PC-9 (cell line): ENCODE data around the gene MIER3. TPM values are rescaled to one million over a fixed set of nuclear protein-coding genes. Genes with fewer than 3 reads are reported as not detected.

Experiments
- BruUV-seq: library from RNA; stranded (reverse); fragments of 400-500 nt; replicated peaks from 2 replicates; lab custom pipeline; 2021; lab: Mats Ljungman, UMichigan
- CTCF ChIA-PET: fragments of 300-600 bp; sonication (Branson Sonifier 250); formaldehyde crosslinking; loops from one replicate; lab custom pipeline; 2022; ENCODE audit warnings: antibody characterized with exemption; lab: Charles Lee
- POLR2A ChIA-PET: fragments of 300-600 bp; sonication (Branson Sonifier 250); formaldehyde crosslinking; loops from one replicate; lab custom pipeline; 2022; ENCODE audit warnings: antibody characterized with exemption; ENCODE audit not compliant: unreplicated experiment; lab: Charles Lee
- DNase-seq, 2 experiments: peaks; one replicate each; pipeline versions ENCODE4 v3.0.0 to v3.0.0-alpha.2; 2015 to 2022; ENCODE audit warnings: mixed read lengths in 1 of 2
- H2AFZ ChIP-seq: fragments of 200-600 bp; sonication (generic); 2 replicates; pipeline ENCODE4 v1.8.1; 2017; ENCODE audit warnings: antibody characterized with exemption
- H3F3A ChIP-seq: fragments of 200-600 bp; sonication (generic); 2 replicates; pipeline ENCODE4 v1.8.1; 2017; ENCODE audit warnings: antibody characterized with exemption, mild to moderate bottlenecking, low read depth; ENCODE audit not compliant: insufficient read depth
- H3K27ac ChIP-seq: fragments of 200-600 bp; sonication (generic); 2 replicates; pipeline ENCODE4 v1.6.1; 2016; ENCODE audit warnings: mixed run types
- H3K27me3 ChIP-seq: fragments of 200-600 bp; sonication (generic); 2 replicates; pipeline ENCODE4 v1.6.1; 2016; ENCODE audit warnings: low read depth, mixed run types; ENCODE audit not compliant: insufficient read depth
- H3K36me3 ChIP-seq: fragments of 200-600 bp; sonication (generic); 2 replicates; pipeline ENCODE4 v1.6.1; 2016; ENCODE audit warnings: low read depth, mixed run types
- H3K4me1 ChIP-seq: fragments of 200-600 bp; sonication (generic); replicated peaks from 2 replicates; pipeline ENCODE4 v1.6.1; 2016; ENCODE audit warnings: mixed run types; ENCODE audit not compliant: insufficient read depth
- H3K4me2 ChIP-seq: fragments of 200-600 bp; sonication (generic); 2 replicates; pipeline ENCODE4 v1.6.1; 2017; ENCODE audit warnings: mixed run types
- H3K4me3 ChIP-seq: fragments of 200-600 bp; sonication (generic); 2 replicates; pipeline ENCODE4 v1.6.1; 2016; ENCODE audit warnings: mixed run types
- H3K79me2 ChIP-seq: fragments of 200-600 bp; sonication (generic); 2 replicates; pipeline ENCODE4 v1.6.1; 2017; ENCODE audit warnings: low read depth, mixed run types
- H3K9me2 ChIP-seq: fragments of 200-600 bp; sonication (generic); 2 replicates; pipeline ENCODE4 v1.8.1; 2017; ENCODE audit warnings: mild to moderate bottlenecking; ENCODE audit not compliant: insufficient read depth
- H3K9me3 ChIP-seq: fragments of 200-600 bp; sonication (generic); 2 replicates; pipeline ENCODE4 v1.8.1; 2016; ENCODE audit warnings: low read depth; ENCODE audit not compliant: insufficient read depth
- H4K20me1 ChIP-seq: fragments of 200-600 bp; sonication (generic); 2 replicates; pipeline ENCODE4 v1.8.1; 2017; ENCODE audit not compliant: insufficient read depth
- CTCF ChIP-seq: fragments of 200-600 bp; sonication (generic); conservative IDR thresholded peaks from 2 replicates; pipeline ENCODE4 v1.6.1; 2017; ENCODE audit warnings: mixed run types, antibody characterized with exemption, mild to moderate bottlenecking, moderate library complexity
- EZH2 ChIP-seq: fragments of 200-600 bp; sonication (generic); IDR thresholded peaks from 2 replicates; pipeline ENCODE4 v1.8.0; 2017; ENCODE audit warnings: antibody characterized with exemption, low read depth
- intact Hi-C: fragments of 100-400 bp; cut with micrococcal nuclease; formaldehyde crosslinking; loops from one replicate; pipeline ENCODE4 v1.10.0; 2022; ENCODE audit not compliant: unreplicated experiment
- total RNA-seq: library from RNA; stranded (reverse); gene quantifications from 2 replicates; pipeline ENCODE4 v1.2.3, GENCODE V29; 2021

Gene MIER3
- total RNA-seq, 1 experiment from 2014 or later: 17.3 TPM

DNA sequence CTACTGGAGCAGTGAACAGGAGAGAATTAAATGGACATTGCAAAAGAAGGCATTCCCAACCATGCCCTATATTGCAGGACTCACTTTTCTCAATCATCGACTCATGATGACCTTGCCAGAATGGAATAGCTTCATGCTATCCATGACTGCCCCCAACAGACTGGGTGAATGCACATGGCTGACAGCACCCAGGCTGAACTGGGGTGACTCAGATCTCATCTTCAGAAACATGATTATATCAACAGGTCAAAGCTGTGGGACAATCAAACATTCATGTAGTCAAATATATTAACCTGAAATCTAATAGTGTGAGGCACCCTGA lies 34.7 kb upstream of the MIER3 start:
- POLR2A ChIA-PET: interaction anchor here (0.6 to 0.7 kb wide), 3 partner anchors 292 to 1745 kb away, joined by 3 to 6 read pairs (median 4); no protein-coding TSS in a partner anchor
- CTCF ChIA-PET: interaction anchor here (1.0 kb wide), 1 partner anchor 14 kb away, joined by 3 read pairs; no protein-coding TSS in a partner anchor
- DNase-seq: peak in 1 of 2 experiments; percentile 43

GRCh38 chr5:56985936-56986625 lies 34.2 kb upstream of the MIER3 start:
- no peak for TF ChIP-seq EZH2
- no peak for TF ChIP-seq CTCF
- no TSS peak for BruUV-seq
- POLR2A ChIA-PET: interaction anchor here (0.7 kb wide), 1 partner anchor 1744 kb away, joined by 3 read pairs; no protein-coding TSS in a partner anchor

More for the DNA sequence above, 34.7 kb upstream of the MIER3 start:
- Histone ChIP-seq H3K9me3 (no peaks in the 10 kb centered on the region), H3K4me3 (no peak overlapping the region), H3K27me3 (no peaks in the 10 kb centered on the region), H3K4me1 (0 out of 2 replicates have a peak, but pooled peaks cover 10% of the 10 kb centered on the region), H2AFZ (no peak overlapping the region), H3K36me3 (no peaks in the 10 kb centered on the region), H4K20me1 (no peaks in the 10 kb centered on the region), H3K79me2 (no peaks in the 10 kb centered on the region), H3F3A (0 out of 2 replicates have a peak, but pooled peaks cover 2% of the 10 kb centered on the region), H3K9me2 (no peaks in the 10 kb centered on the region; the same call in 1 of the 2 replicates), H3K27ac (no peak overlapping the region), H3K4me2 (no peak overlapping the region)
- BruUV-seq: no TSS peak
- intact Hi-C loops: no loop called here
- TF ChIP-seq EZH2 (no peak), CTCF (no peak)

GRCh38 chr5:56984445-56984844 lies 32.5 kb upstream of the MIER3 start:
- Histone ChIP-seq H3K4me3 (no peak overlapping the region), H3K9me3 (no peaks in the 10 kb centered on the region), H3K27ac (no peak overlapping the region), H3K9me2 (no peaks in the 10 kb centered on the region; the same call in 1 of the 2 replicates), H4K20me1 (no peaks in the 10 kb centered on the region), H3K27me3 (no peaks in the 10 kb centered on the region), H3K36me3 (no peaks in the 10 kb centered on the region), H3F3A (0 out of 2 replicates have a peak, but pooled peaks cover 2% of the 10 kb centered on the region), H3K79me2 (no peaks in the 10 kb centered on the region), H3K4me1 (0 out of 2 replicates have a peak, but pooled peaks cover 10% of the 10 kb centered on the region), H3K4me2 (no peak overlapping the region), H2AFZ (no peak overlapping the region)
- ChIA-PET POLR2A (no interaction called here), CTCF (no interaction called here)
- TF ChIP-seq CTCF: no peak
- TF ChIP-seq EZH2: no peak
- BruUV-seq: no TSS peak
- no peak for DNase-seq
- intact Hi-C loops: no loop called here

More at GRCh38 chr5:56985936-56986625, 34.2 kb upstream of the MIER3 start:
- H3K4me3 ChIP-seq: no peak overlapping the region
- H4K20me1 ChIP-seq: no peaks in the 10 kb centered on the region
- H3K4me2 ChIP-seq: no peak overlapping the region
- CTCF ChIA-PET: no interaction called here
- H3K9me2 ChIP-seq: no peaks in the 10 kb centered on the region; the same call in 1 of the 2 replicates
- H3K27me3 ChIP-seq: no peaks in the 10 kb centered on the region
- peak in 1 of 2 experiments; percentile 57 for DNase-seq
- H3K4me1 ChIP-seq: 0 out of 2 replicates have a peak, but pooled peaks cover 10% of the 10 kb centered on the region
- intact Hi-C loops: no loop called here
- no peaks in the 10 kb centered on the region for H3K79me2 ChIP-seq
- no peaks in the 10 kb centered on the region for H3K9me3 ChIP-seq
- H3K36me3 ChIP-seq: no peaks in the 10 kb centered on the region
- H3K27ac ChIP-seq: 0 out of 2 replicates have a peak overlapping the region, but pooled peaks have one; percentile 6
- H3F3A ChIP-seq: 0 out of 2 replicates have a peak, but pooled peaks cover 2% of the 10 kb centered on the region
- H2AFZ ChIP-seq: no peak overlapping the region
